LNCaP clone FGC (cell line): Measurements from ENCODE around the gene OVCA2.

ENCODE experiments used
- DNase-seq: peaks from one replicate; pipeline ENCODE4 v3.0.0-alpha.2; 2011; ENCODE audit warnings: low read depth
- H3K4me3 ChIP-seq: 2 replicates; pipeline ENCODE4 v1.5.1; 2011; ENCODE audit warnings: mild to moderate bottlenecking, low read depth, low read length, control low read depth
- CTCF ChIP-seq: IDR thresholded peaks from 2 replicates; pipeline ENCODE4 v1.5.1; 2012; ENCODE audit warnings: mild to moderate bottlenecking; ENCODE audit not compliant: control insufficient read depth, insufficient read depth; ENCODE audit errors: extremely low read depth

OVCA2 gene

GRCh38 chr17:2059547-2060384, 17.9 kb downstream of the OVCA2 start:
- TF ChIP-seq CTCF = no peak
- H3K4me3 ChIP-seq = no peak overlapping the region
- DNase-seq = no peak

GRCh38 chr17:2060385-2060658, 18.5 kb downstream of the OVCA2 start:
- no peak for TF ChIP-seq CTCF
- no peak overlapping the region for H3K4me3 ChIP-seq
- DNase-seq = no peak

GRCh38 chr17:2060681-2061440, 19.0 kb downstream of the OVCA2 start:
- no peak for TF ChIP-seq CTCF
- no peak for DNase-seq
- H3K4me3 ChIP-seq = no peak overlapping the region

GRCh38 chr17:2061441-2061958, 19.7 kb downstream of the OVCA2 start:
- no peak for TF ChIP-seq CTCF
- H3K4me3 ChIP-seq = no peak overlapping the region
- DNase-seq = no peak

- DNase-seq = no peak
- TF ChIP-seq CTCF = no peak
- H3K4me3 ChIP-seq = no peak overlapping the region
Observed at GRCh38 chr17:2062571-2063183, 20.9 kb downstream of the OVCA2 start.

- H3K4me3 ChIP-seq = no peak overlapping the region
- DNase-seq = no peak
- no peak for TF ChIP-seq CTCF
Observed at GRCh38 chr17:2063261-2064146, 21.7 kb downstream of the OVCA2 start.
